ENCODE results near the gene GOLGA2.

GOLGA2 gene

GRCh38 chr9:128211186-128211980, 64.4 kb downstream of the GOLGA2 start:
- no peak for DNase-seq

- no peak for DNase-seq
Observed at GRCh38 chr9:128208946-128209669, 66.7 kb downstream of the GOLGA2 start.

- DNase-seq, result no peak
Observed at GRCh38 chr9:128208386-128208785, 67.4 kb downstream of the GOLGA2 start.

GRCh38 chr9:128206916-128207910, 68.6 kb downstream of the GOLGA2 start:
- no peak for DNase-seq

- DNase-seq, result no peak
Observed at GRCh38 chr9:128206484-128206883, 69.3 kb downstream of the GOLGA2 start.

Data from GF-D8 (cell line).